T-helper 2 cell treated with Interferon-gamma antibody and Interleukin-4, amounts not matched to agents 5 μg/mL and 100 μg/mL, for 36 hours (primary cell): ENCODE results near the gene GLIPR1.

Experiments used
- DNase-seq: peaks from one replicate; pipeline ENCODE4 v3.0.0; 2021; ENCODE audit warnings: low spot score
- H3K27ac Mint-ChIP-seq: one replicate; pipeline ENCODE4 v1.8.0; 2021; ENCODE audit warnings: mild to moderate bottlenecking, mixed read lengths
- H3K27me3 Mint-ChIP-seq: one replicate; pipeline ENCODE4 v1.8.0; 2021; ENCODE audit warnings: low read depth, mixed read lengths
- H3K36me3 Mint-ChIP-seq: one replicate; pipeline ENCODE4 v1.8.0; 2021; ENCODE audit warnings: low read depth, mixed read lengths
- H3K4me1 Mint-ChIP-seq: one replicate; pipeline ENCODE4 v1.8.0; 2021; ENCODE audit warnings: low read depth, mixed read lengths
- H3K4me3 Mint-ChIP-seq: one replicate; pipeline ENCODE4 v1.8.0; 2022; ENCODE audit warnings: mild to moderate bottlenecking, moderate library complexity, mixed read lengths
- H3K9me3 Mint-ChIP-seq: one replicate; pipeline ENCODE4 v1.8.0; 2021; ENCODE audit warnings: mixed read lengths

The GLIPR1 gene

DNA sequence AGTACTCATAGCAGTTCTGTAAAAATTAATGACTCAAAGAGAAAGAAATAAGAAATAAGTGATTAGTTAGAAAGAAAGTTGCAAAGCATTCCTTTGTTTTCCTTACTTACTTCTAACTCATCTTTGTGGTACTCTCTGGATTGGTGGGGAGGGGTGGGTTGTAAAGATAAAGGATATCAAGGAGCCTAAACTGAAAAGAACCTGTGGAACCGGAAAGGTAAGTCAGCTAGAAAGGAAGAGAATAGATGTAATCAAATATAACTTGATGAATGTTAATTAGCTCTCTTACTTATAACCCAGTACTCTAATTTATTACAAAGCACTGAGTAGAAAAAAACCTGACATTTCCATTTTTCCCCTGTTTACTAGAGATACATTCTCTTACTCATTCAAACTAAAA, 68.3 kb downstream of the GLIPR1 start:
- H3K27ac Mint-ChIP-seq = no peak overlapping the region
- no peaks in the 10 kb centered on the region for H3K36me3 Mint-ChIP-seq
- peaks cover 57% of the 10 kb centered on the region for H3K27me3 Mint-ChIP-seq
- H3K9me3 Mint-ChIP-seq = no peaks in the 10 kb centered on the region
- no peak for DNase-seq
- no peaks in the 10 kb centered on the region for H3K4me1 Mint-ChIP-seq
- no peak overlapping the region for H3K4me3 Mint-ChIP-seq

DNA sequence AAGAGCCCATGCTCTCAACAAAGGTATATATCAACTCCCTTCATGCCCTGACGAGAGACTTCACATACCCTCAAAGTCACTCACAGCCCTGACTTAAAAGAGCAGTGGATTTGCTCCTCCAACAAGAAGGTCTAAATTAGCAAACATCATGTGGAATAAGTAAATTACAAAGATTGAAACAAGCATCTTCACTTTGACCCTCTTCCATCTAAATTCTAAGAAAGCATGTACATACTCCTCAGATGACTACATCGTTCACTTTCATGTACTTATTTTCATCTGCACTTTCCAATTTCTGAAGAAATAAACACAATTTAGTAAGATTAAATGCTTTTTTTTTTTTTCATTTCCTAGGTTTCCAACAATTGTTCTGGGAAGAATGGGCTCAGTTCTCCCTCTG, 69.4 kb downstream of the GLIPR1 start:
- Mint-ChIP-seq H3K4me1 (no peaks in the 10 kb centered on the region), H3K27ac (no peak overlapping the region), H3K4me3 (no peak overlapping the region), H3K36me3 (no peaks in the 10 kb centered on the region), H3K27me3 (peaks cover 56% of the 10 kb centered on the region), H3K9me3 (no peaks in the 10 kb centered on the region)
- no peak for DNase-seq

DNA sequence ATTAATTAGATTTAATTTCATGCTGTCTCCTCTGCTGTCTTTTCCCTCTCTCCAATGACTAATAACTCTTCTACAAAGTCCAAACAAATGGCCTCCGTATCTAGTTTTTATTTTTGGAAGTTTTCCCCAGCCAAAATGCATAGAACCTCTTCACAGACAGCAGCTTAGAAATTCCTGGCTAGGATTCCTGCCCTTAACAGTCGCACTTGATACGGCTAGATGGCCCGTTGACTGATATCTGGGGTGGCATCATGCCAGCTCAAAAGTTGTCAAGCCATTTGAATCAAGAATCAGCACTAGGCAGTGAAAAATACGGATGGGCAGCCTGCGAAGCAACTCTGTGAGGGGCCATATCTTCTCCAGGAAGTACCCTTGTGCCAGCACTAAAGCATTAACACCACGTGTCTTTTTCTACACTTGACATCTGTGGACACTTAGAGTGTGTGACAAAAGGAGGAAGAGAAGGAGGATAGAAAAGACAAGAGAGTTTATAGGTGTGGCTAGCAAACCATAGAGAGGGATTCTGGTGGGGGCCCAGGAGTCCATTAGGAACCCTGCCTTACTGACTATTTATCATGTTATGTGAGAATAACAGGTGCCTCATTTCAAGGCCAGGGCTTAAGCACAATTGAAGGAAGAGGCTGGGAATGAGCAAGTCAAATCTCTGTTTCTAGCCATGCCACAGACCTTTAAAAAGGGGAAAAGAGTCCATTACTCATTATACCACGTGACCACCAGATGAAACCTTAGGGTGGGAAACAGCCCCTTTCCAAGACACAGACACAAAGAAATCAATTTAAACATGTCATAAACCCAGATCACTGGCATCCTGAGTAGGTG, 70.1 kb downstream of the GLIPR1 start:
- peaks cover 57% of the 10 kb centered on the region for H3K27me3 Mint-ChIP-seq
- H3K4me1 Mint-ChIP-seq = no peaks in the 10 kb centered on the region
- H3K36me3 Mint-ChIP-seq = no peaks in the 10 kb centered on the region
- H3K9me3 Mint-ChIP-seq = no peaks in the 10 kb centered on the region
- H3K27ac Mint-ChIP-seq = no peak overlapping the region
- H3K4me3 Mint-ChIP-seq = no peak overlapping the region
- DNase-seq = no peak

DNA sequence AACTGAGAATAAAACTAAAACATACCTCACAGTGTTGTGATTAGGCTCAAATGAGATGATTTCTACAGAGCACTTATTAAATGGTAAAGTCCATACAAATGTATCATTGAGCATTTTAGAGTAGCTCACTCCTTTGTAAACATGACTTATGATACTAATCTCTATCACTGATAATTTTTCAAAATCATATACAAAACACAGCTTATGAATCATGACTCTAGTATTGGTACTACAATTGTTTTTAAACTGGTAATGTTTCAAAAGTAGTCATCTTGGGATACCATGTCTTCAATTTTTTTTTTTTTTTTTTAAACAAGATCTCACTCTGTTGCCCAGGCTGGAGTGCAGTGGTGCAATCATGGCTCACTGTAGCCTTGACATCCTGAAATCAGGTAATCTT, 70.9 kb downstream of the GLIPR1 start:
- H3K4me3 Mint-ChIP-seq = no peak overlapping the region
- H3K27me3 Mint-ChIP-seq = peaks cover 53% of the 10 kb centered on the region
- DNase-seq = no peak
- H3K9me3 Mint-ChIP-seq = no peaks in the 10 kb centered on the region
- H3K4me1 Mint-ChIP-seq = no peaks in the 10 kb centered on the region
- H3K36me3 Mint-ChIP-seq = no peaks in the 10 kb centered on the region
- H3K27ac Mint-ChIP-seq = no peak overlapping the region

DNA sequence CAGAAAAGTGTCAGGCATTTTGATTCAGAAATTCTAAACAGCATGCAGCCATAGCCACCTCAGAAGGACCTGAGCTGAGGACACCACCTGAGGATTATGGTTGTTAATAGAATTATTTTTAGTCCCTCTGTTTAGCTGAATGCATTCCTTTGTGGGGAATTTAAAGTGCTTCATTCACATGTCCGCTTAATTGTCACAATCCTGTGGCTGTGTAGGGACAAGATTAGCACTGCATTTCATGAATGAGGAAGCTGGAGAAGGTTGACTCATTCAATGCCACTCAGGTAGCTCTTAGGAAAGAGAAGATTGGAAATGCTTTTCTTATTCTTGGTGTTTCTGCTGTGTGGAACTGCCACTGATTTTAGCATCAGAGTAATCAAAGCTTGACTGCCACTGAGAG, 72.8 kb downstream of the GLIPR1 start:
- DNase-seq = no peak
- Mint-ChIP-seq H3K36me3 (no peaks in the 10 kb centered on the region), H3K4me1 (no peaks in the 10 kb centered on the region), H3K27ac (no peak overlapping the region), H3K27me3 (peaks cover 53% of the 10 kb centered on the region), H3K4me3 (no peak overlapping the region), H3K9me3 (no peaks in the 10 kb centered on the region)
